HepG2 (cell line): ENCODE data around the gene NBR1. TPM values are rescaled to one million over a fixed set of nuclear protein-coding genes. Genes with fewer than 3 reads are reported as not detected.

ENCODE experiments used
- AGO1 ChIP-seq: fragments of 200-400 bp; formaldehyde crosslinking; IDR thresholded peaks from 2 replicates; pipeline ENCODE4 v1.6.1; 2017; ENCODE audit warnings: mild to moderate bottlenecking, low read depth, low read length, moderate library complexity; ENCODE audit not compliant: poor library complexity, severe bottlenecking
- ATF3 ChIP-seq: sonication (generic); formaldehyde crosslinking; IDR thresholded peaks from 2 replicates; pipeline ENCODE4 v1.4.0; 2020; ENCODE audit warnings: missing genetic modification reagents
- BCL3 ChIP-seq: sonication (generic); formaldehyde crosslinking; IDR thresholded peaks from 2 replicates; pipeline ENCODE4 v1.5.1; 2020; ENCODE audit warnings: mild to moderate bottlenecking, missing genetic modification reagents, moderate library complexity
- CSRNP1 ChIP-seq: sonication (generic); formaldehyde crosslinking; IDR thresholded peaks from 2 replicates; pipeline ENCODE4 v1.8.1; 2023; ENCODE audit warnings: mild to moderate bottlenecking, missing genetic modification reagents
- DRAP1 ChIP-seq: IDR thresholded peaks from 2 replicates; pipeline ENCODE4 v1.6.1; 2016; ENCODE audit warnings: missing genetic modification reagents, missing compliant biosample characterization
- KAT2B ChIP-seq: fragments of 150-350 bp; IDR thresholded peaks from 2 replicates; pipeline ENCODE4 v1.6.1; 2014; ENCODE audit warnings: low read depth, low read length, borderline replicate concordance
- NFATC3 ChIP-seq: sonication (generic); formaldehyde crosslinking; IDR thresholded peaks from 2 replicates; pipeline ENCODE4 v1.5.1; 2020; ENCODE audit warnings: mild to moderate bottlenecking, missing genetic modification reagents
- RERE ChIP-seq: IDR thresholded peaks from 2 replicates; pipeline ENCODE4 v1.6.1; 2016; ENCODE audit warnings: low read depth, missing genetic modification reagents, missing compliant biosample characterization
- ZFP91 ChIP-seq: sonication (generic); formaldehyde crosslinking; IDR thresholded peaks from 2 replicates; pipeline ENCODE4 v1.9.0; 2022; ENCODE audit warnings: missing genetic modification reagents, mild to moderate bottlenecking, borderline replicate concordance
- ZNF230 ChIP-seq: sonication (generic); formaldehyde crosslinking; IDR thresholded peaks from 2 replicates; pipeline ENCODE4 v1.4.0; 2020; ENCODE audit warnings: mild to moderate bottlenecking, missing genetic modification reagents
- ZNF605 ChIP-seq: sonication (generic); formaldehyde crosslinking; IDR thresholded peaks from 2 replicates; pipeline ENCODE4 v1.8.0; 2022; ENCODE audit warnings: mild to moderate bottlenecking, missing genetic modification reagents
- ZNF619 ChIP-seq: sonication (generic); formaldehyde crosslinking; IDR thresholded peaks from 2 replicates; pipeline ENCODE4 v1.4.0; 2020; ENCODE audit warnings: mild to moderate bottlenecking, missing genetic modification reagents
- polyA plus RNA-seq, 8 experiments: library from polyadenylated mRNA; depleted of rRNA in 3 of 8; stranded (reverse) in 7 of 8; unstranded in 1 of 8; fragments of >200 nt; fragmentation: Illumina TruSeq in 4 of 8; extraction: Trizol in 4 of 8; gene quantifications; 2 replicates each; pipeline versions ENCODE4 v1.2.1 to v1.2.3, GENCODE V29; 2011 to 2016; ENCODE audit warnings: low read depth in 4 of 8, missing spikeins in 1 of 8, mixed read lengths in 1 of 8; ENCODE audit not compliant: insufficient read depth in 1 of 8
- total RNA-seq, 5 experiments: library from RNA; depleted of rRNA; stranded (reverse); fragments of >200 nt; fragmentation: Illumina TruSeq; extraction: Trizol; gene quantifications; 2 replicates each; pipeline ENCODE4 v1.2.3, GENCODE V29; 2016; ENCODE audit warnings: low read depth in 1 of 5
- TF ChIP-seq, protein P1 (sequence below): sonication (generic); formaldehyde crosslinking; IDR thresholded peaks from 2 replicates; pipeline ENCODE4 v1.5.0; 2020; ENCODE audit warnings: mild to moderate bottlenecking, missing genetic modification reagents
- TF ChIP-seq, protein P2 (sequence below): IDR thresholded peaks from 2 replicates; pipeline ENCODE4 v1.6.1; 2016; ENCODE audit warnings: mild to moderate bottlenecking, missing biosample characterization, missing genetic modification reagents

NBR1 gene
- total and polyA plus RNA-seq, 2 of the 13 experiments (the other 11 are each of a cell fraction or from before 2014, with no cell fraction given): 51.7 to 121 TPM

GRCh38 chr17:43169561-43170139, 1.4 kb upstream of the NBR1 start (continued):
- TF ChIP-seq, protein P1, sequence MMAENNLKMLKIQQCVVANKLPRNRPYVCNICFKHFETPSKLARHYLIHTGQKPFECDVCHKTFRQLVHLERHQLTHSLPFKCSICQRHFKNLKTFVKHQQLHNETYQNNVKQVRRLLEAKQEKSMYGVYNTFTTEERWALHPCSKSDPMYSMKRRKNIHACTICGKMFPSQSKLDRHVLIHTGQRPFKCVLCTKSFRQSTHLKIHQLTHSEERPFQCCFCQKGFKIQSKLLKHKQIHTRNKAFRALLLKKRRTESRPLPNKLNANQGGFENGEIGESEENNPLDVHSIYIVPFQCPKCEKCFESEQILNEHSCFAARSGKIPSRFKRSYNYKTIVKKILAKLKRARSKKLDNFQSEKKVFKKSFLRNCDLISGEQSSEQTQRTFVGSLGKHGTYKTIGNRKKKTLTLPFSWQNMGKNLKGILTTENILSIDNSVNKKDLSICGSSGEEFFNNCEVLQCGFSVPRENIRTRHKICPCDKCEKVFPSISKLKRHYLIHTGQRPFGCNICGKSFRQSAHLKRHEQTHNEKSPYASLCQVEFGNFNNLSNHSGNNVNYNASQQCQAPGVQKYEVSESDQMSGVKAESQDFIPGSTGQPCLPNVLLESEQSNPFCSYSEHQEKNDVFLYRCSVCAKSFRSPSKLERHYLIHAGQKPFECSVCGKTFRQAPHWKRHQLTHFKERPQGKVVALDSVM: no peak
- TF ChIP-seq NFATC3 (CRISPR knock-in tag) (no peak), ATF3 (CRISPR knock-in tag) (no peak), AGO1 (no peak), BCL3 (CRISPR knock-in tag) (no peak; the same call in 1 of the 2 replicates), ZNF230 (CRISPR knock-in tag) (no peak; the same call in 1 of the 2 replicates), RERE (CRISPR knock-in tag) (peak; percentile 78; the same call in 1 of the 2 replicates), ZFP91 (CRISPR knock-in tag) (peak; percentile 29), ZNF619 (CRISPR knock-in tag) (peak; percentile 33; the same call in 1 of the 2 replicates), KAT2B (no peak), CSRNP1 (CRISPR knock-in tag) (no peak), DRAP1 (CRISPR knock-in tag) (no peak), ZNF605 (peak; percentile 80; the same call in 1 of the 2 replicates)
- TF ChIP-seq, protein P2, sequence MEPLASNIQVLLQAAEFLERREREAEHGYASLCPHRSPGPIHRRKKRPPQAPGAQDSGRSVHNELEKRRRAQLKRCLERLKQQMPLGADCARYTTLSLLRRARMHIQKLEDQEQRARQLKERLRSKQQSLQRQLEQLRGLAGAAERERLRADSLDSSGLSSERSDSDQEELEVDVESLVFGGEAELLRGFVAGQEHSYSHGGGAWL (CRISPR knock-in tag): no peak
